HepG2 (cell line): ENCODE results near the gene CCDC18. TPM values are rescaled to one million over a fixed set of nuclear protein-coding genes. Genes with fewer than 3 reads are reported as not detected.

Source experiments
- ATM ChIP-seq: fragments of 450-650 bp; IDR thresholded peaks from 2 replicates; pipeline ENCODE4 v1.7.1; 2017; ENCODE audit warnings: mild to moderate bottlenecking, borderline replicate concordance
- BRCA1 ChIP-seq: sonication (generic); formaldehyde crosslinking; IDR thresholded peaks from 2 replicates; pipeline ENCODE4 v1.4.0; 2020; ENCODE audit warnings: missing genetic modification reagents
- CEBPG ChIP-seq: IDR thresholded peaks from 2 replicates; pipeline ENCODE4 v1.6.1; 2016
- GABPB1 ChIP-seq: IDR thresholded peaks from 2 replicates; pipeline ENCODE4 v1.6.1; 2016; ENCODE audit warnings: mild to moderate bottlenecking, missing genetic modification reagents, moderate library complexity, missing compliant biosample characterization
- GPN1 ChIP-seq: sonication (generic); formaldehyde crosslinking; IDR thresholded peaks from 2 replicates; pipeline ENCODE4 v1.5.1; 2020; ENCODE audit warnings: missing genetic modification reagents, borderline replicate concordance
- MAZ ChIP-seq, 2 experiments: sonication (generic) in 1 of 2; formaldehyde crosslinking in 1 of 2; IDR thresholded peaks; 2 replicates each; pipeline versions ENCODE4 v1.5.0 to v1.6.1; 2012 to 2020; ENCODE audit warnings: low read depth in 2 of 2, mild to moderate bottlenecking in 2 of 2, borderline replicate concordance in 1 of 2, improper control_type of control experiment in 1 of 2, low read length in 1 of 2, missing genetic modification reagents in 1 of 2, moderate library complexity in 1 of 2
- SAP130 ChIP-seq: IDR thresholded peaks from 2 replicates; pipeline ENCODE4 v1.6.1; 2016; ENCODE audit warnings: low read depth
- SCMH1 ChIP-seq: sonication (generic); formaldehyde crosslinking; IDR thresholded peaks from 2 replicates; pipeline ENCODE4 v1.9.0; 2021; ENCODE audit warnings: missing genetic modification reagents, mild to moderate bottlenecking, borderline replicate concordance
- ZNF138 ChIP-seq: sonication (generic); formaldehyde crosslinking; IDR thresholded peaks from 2 replicates; pipeline ENCODE4 v1.5.0; 2020; ENCODE audit warnings: mild to moderate bottlenecking, low read depth, missing genetic modification reagents
- ZNF282 ChIP-seq: fragments of 450-650 bp; IDR thresholded peaks from 2 replicates; pipeline ENCODE4 v1.6.1; 2018; ENCODE audit not compliant: partially characterized antibody
- ZNF430 ChIP-seq: sonication (generic); formaldehyde crosslinking; IDR thresholded peaks from 2 replicates; pipeline ENCODE4 v1.9.0; 2021; ENCODE audit warnings: mild to moderate bottlenecking, missing genetic modification reagents
- ZNF782 ChIP-seq: sonication (generic); formaldehyde crosslinking; IDR thresholded peaks from 2 replicates; pipeline ENCODE4 v1.4.0; 2020; ENCODE audit warnings: missing genetic modification reagents, mild to moderate bottlenecking, borderline replicate concordance
- ZNF788 ChIP-seq: sonication (generic); formaldehyde crosslinking; IDR thresholded peaks from 2 replicates; pipeline ENCODE4 v1.5.0; 2020; ENCODE audit warnings: mild to moderate bottlenecking, missing genetic modification reagents, borderline replicate concordance
- polyA plus RNA-seq, 8 experiments: library from polyadenylated mRNA; depleted of rRNA in 3 of 8; stranded (reverse) in 7 of 8; unstranded in 1 of 8; fragments of >200 nt; fragmentation: Illumina TruSeq in 4 of 8; extraction: Trizol in 4 of 8; gene quantifications; 2 replicates each; pipeline versions ENCODE4 v1.2.1 to v1.2.3, GENCODE V29; 2011 to 2016; ENCODE audit warnings: low read depth in 4 of 8, missing spikeins in 1 of 8, mixed read lengths in 1 of 8; ENCODE audit not compliant: insufficient read depth in 1 of 8
- total RNA-seq, 5 experiments: library from RNA; depleted of rRNA; stranded (reverse); fragments of >200 nt; fragmentation: Illumina TruSeq; extraction: Trizol; gene quantifications; 2 replicates each; pipeline ENCODE4 v1.2.3, GENCODE V29; 2016; ENCODE audit warnings: low read depth in 1 of 5
- TF ChIP-seq, protein P1 (sequence below): sonication (generic); formaldehyde crosslinking; IDR thresholded peaks from 2 replicates; pipeline ENCODE4 v1.5.0; 2020; ENCODE audit warnings: mild to moderate bottlenecking, missing genetic modification reagents, moderate library complexity
- TF ChIP-seq, protein P2 (sequence below): sonication (generic); formaldehyde crosslinking; IDR thresholded peaks from 2 replicates; pipeline ENCODE4 v1.9.0; 2021; ENCODE audit warnings: missing genetic modification reagents, mild to moderate bottlenecking, borderline replicate concordance
- TF ChIP-seq, protein P3 (sequence below): sonication (generic); formaldehyde crosslinking; IDR thresholded peaks from 2 replicates; pipeline ENCODE4 v1.4.0; 2020; ENCODE audit warnings: missing genetic modification reagents, borderline replicate concordance
- TF ChIP-seq, protein P4 (sequence below): sonication (generic); formaldehyde crosslinking; IDR thresholded peaks from 2 replicates; pipeline ENCODE4 v1.4.0; 2020; ENCODE audit warnings: missing genetic modification reagents
- TF ChIP-seq, protein P5 (sequence below): conservative IDR thresholded peaks from 2 replicates; pipeline ENCODE4 v1.6.1; 2018; ENCODE audit warnings: missing genetic modification reagents

CCDC18 gene
- total and polyA plus RNA-seq, 2 of the 13 experiments (the other 11 are each of a cell fraction or from before 2014, with no cell fraction given): 1.9 to 18.4 TPM

DNA sequence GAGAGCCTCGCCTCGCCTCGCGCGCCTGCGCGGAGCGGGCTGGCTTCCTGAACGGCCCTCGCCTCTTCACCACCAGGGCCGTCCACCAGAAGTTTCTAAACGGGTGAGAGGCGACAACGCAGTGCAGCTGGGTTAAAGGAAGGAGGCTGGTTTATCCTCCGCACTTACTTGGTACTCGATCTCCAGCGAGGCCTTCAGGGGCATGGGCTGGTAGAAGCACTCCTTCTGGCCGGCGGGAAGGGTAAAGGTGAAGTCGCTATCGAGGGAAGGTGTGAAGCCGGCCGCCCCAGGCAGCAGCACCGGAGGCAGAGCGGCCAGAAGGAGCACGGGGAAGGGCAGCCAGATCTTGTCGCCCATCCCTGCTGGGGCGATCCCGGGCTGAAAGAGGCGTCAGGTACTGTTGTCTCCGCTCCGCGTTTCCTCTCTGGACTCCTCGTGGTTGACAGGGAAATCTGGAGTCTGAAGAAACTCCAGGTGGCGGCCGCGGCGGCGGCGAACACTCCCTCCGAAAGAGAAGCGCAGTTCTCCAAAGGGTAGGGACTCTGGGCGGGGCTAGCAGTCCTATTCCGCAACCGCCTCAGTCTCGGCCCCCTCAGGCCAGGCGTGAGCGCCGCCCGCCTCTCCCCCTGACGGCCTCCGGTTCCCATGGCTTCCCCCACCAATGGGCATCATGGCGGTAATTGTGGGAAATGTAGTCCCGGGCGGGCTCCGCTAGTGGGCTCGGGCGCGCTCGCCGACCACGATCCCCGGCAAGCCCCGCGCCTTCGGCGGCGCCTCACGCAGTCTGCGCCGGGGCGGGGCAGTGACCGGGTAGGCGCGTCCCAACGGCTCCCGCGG is 420 bp upstream of the CCDC18 start, which contains the start of gene TMED5 (continued):
- TF ChIP-seq ZNF782 (CRISPR knock-in tag) (no peak), ZNF282 (no peak), ZNF430 (peak; percentile 60), ZNF138 (CRISPR knock-in tag) (peak; percentile 84; the same call in 1 of the 2 replicates), GABPB1 (CRISPR knock-in tag) (peak; percentile 90), BRCA1 (no peak; the same call in none of the 2 replicates), SAP130 (CRISPR knock-in tag) (peak; percentile 99), GPN1 (CRISPR knock-in tag) (no peak), CEBPG (CRISPR knock-in tag) (peak; percentile 75), ATM (no peak), MAZ (IDR thresholded peaks at IDR 0.05; ENCODE audit: borderline replicate concordance, low read depth, low read length) (peak; percentile 91), MAZ (CRISPR knock-in tag; IDR thresholded peaks at IDR 0.05; ENCODE audit: low read depth) (peak; percentile 69), ZNF788 (CRISPR knock-in tag) (peak; percentile 59), SCMH1 (no peak)
- TF ChIP-seq, protein P1, sequence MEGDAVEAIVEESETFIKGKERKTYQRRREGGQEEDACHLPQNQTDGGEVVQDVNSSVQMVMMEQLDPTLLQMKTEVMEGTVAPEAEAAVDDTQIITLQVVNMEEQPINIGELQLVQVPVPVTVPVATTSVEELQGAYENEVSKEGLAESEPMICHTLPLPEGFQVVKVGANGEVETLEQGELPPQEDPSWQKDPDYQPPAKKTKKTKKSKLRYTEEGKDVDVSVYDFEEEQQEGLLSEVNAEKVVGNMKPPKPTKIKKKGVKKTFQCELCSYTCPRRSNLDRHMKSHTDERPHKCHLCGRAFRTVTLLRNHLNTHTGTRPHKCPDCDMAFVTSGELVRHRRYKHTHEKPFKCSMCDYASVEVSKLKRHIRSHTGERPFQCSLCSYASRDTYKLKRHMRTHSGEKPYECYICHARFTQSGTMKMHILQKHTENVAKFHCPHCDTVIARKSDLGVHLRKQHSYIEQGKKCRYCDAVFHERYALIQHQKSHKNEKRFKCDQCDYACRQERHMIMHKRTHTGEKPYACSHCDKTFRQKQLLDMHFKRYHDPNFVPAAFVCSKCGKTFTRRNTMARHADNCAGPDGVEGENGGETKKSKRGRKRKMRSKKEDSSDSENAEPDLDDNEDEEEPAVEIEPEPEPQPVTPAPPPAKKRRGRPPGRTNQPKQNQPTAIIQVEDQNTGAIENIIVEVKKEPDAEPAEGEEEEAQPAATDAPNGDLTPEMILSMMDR (CRISPR knock-in tag): peak; percentile 24
- TF ChIP-seq, protein P2, sequence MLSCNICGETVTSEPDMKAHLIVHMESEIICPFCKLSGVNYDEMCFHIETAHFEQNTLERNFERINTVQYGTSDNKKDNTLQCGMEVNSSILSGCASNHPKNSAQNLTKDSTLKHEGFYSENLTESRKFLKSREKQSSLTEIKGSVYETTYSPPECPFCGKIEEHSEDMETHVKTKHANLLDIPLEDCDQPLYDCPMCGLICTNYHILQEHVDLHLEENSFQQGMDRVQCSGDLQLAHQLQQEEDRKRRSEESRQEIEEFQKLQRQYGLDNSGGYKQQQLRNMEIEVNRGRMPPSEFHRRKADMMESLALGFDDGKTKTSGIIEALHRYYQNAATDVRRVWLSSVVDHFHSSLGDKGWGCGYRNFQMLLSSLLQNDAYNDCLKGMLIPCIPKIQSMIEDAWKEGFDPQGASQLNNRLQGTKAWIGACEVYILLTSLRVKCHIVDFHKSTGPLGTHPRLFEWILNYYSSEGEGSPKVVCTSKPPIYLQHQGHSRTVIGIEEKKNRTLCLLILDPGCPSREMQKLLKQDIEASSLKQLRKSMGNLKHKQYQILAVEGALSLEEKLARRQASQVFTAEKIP (CRISPR knock-in tag): no peak
- TF ChIP-seq, protein P3, sequence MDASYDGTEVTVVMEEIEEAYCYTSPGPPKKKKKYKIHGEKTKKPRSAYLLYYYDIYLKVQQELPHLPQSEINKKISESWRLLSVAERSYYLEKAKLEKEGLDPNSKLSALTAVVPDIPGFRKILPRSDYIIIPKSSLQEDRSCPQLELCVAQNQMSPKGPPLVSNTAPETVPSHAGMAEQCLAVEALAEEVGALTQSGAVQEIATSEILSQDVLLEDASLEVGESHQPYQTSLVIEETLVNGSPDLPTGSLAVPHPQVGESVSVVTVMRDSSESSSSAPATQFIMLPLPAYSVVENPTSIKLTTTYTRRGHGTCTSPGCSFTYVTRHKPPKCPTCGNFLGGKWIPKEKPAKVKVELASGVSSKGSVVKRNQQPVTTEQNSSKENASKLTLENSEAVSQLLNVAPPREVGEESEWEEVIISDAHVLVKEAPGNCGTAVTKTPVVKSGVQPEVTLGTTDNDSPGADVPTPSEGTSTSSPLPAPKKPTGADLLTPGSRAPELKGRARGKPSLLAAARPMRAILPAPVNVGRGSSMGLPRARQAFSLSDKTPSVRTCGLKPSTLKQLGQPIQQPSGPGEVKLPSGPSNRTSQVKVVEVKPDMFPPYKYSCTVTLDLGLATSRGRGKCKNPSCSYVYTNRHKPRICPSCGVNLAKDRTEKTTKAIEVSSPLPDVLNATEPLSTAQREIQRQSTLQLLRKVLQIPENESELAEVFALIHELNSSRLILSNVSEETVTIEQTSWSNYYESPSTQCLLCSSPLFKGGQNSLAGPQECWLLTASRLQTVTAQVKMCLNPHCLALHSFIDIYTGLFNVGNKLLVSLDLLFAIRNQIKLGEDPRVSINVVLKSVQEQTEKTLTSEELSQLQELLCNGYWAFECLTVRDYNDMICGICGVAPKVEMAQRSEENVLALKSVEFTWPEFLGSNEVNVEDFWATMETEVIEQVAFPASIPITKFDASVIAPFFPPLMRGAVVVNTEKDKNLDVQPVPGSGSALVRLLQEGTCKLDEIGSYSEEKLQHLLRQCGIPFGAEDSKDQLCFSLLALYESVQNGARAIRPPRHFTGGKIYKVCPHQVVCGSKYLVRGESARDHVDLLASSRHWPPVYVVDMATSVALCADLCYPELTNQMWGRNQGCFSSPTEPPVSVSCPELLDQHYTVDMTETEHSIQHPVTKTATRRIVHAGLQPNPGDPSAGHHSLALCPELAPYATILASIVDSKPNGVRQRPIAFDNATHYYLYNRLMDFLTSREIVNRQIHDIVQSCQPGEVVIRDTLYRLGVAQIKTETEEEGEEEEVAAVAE (CRISPR knock-in tag): peak; percentile 39; the same call in 1 of the 2 replicates
- TF ChIP-seq, protein P4, sequence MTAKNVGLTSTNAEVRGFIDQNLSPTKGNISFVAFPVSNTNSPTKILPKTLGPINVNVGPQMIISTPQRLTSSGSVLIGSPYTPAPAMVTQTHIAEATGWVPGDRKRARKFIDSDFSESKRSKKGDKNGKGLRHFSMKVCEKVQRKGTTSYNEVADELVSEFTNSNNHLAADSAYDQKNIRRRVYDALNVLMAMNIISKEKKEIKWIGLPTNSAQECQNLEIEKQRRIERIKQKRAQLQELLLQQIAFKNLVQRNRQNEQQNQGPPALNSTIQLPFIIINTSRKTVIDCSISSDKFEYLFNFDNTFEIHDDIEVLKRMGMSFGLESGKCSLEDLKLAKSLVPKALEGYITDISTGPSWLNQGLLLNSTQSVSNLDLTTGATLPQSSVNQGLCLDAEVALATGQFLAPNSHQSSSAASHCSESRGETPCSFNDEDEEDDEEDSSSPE: peak; percentile 98
- TF ChIP-seq, protein P5, sequence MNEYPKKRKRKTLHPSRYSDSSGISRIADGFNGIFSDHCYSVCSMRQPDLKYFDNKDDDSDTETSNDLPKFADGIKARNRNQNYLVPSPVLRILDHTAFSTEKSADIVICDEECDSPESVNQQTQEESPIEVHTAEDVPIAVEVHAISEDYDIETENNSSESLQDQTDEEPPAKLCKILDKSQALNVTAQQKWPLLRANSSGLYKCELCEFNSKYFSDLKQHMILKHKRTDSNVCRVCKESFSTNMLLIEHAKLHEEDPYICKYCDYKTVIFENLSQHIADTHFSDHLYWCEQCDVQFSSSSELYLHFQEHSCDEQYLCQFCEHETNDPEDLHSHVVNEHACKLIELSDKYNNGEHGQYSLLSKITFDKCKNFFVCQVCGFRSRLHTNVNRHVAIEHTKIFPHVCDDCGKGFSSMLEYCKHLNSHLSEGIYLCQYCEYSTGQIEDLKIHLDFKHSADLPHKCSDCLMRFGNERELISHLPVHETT (CRISPR knock-in tag): no peak
